ENCODE data around the gene ZBTB7C. TPM values are rescaled to one million over a fixed set of nuclear protein-coding genes. Genes with fewer than 3 reads are reported as not detected.
A peak's percentile ranks its signal among the peaks of the same experiment; 100 is the strongest.

The ZBTB7C gene
- total RNA-seq, 6 donors from 2014 or later: 6.1 to 18.1 (median 12.2) TPM

- Histone ChIP-seq H3K27ac (no peak overlapping the region), H3K4me3 (no peak overlapping the region), H3K9me3 (no peaks in the 10 kb centered on the region), H3K4me1 (no peaks in the 10 kb centered on the region), H3K36me3 (no peaks in the 10 kb centered on the region), H3K27me3 (no peaks in the 10 kb centered on the region)
- WGBS, 2 donors: 68 to 77% methylated on average over 13 to 15 of the region's 15 CpGs
- no peak for ATAC-seq (ENCODE audit: low FRiP score in 2 of 2)
- no peak for TF ChIP-seq EP300 (IDR thresholded peaks at IDR 0.05)
- TF ChIP-seq CTCF (IDR thresholded peaks at IDR 0.05): no peak
- no peak for TF ChIP-seq POLR2A (IDR thresholded peaks at IDR 0.05)
- TF ChIP-seq POLR2AphosphoS5 (IDR thresholded peaks at IDR 0.05): no peak
- no peak for DNase-seq
Measured at GRCh38 chr18:48355276-48356115, 53.7 kb downstream of the ZBTB7C start.

- no peak for ATAC-seq (ENCODE audit: low FRiP score in 2 of 2)
- 86 to 89% methylated on average over 4 of the region's 4 CpGs for WGBS, 2 donors
- no peaks in the 10 kb centered on the region for H3K4me1 ChIP-seq
- no peaks in the 10 kb centered on the region for H3K36me3 ChIP-seq
- no peak overlapping the region for H3K27ac ChIP-seq
- DNase-seq: peak in 1 of 2 donors; percentile 2
- no peaks in the 10 kb centered on the region for H3K27me3 ChIP-seq
- no peak overlapping the region for H3K4me3 ChIP-seq
- TF ChIP-seq CTCF (IDR thresholded peaks at IDR 0.05) (no peak), POLR2AphosphoS5 (IDR thresholded peaks at IDR 0.05) (no peak), POLR2A (IDR thresholded peaks at IDR 0.05) (no peak), EP300 (IDR thresholded peaks at IDR 0.05) (no peak)
- H3K9me3 ChIP-seq: no peaks in the 10 kb centered on the region
Measured at GRCh38 chr18:48354746-48355260, 54.4 kb downstream of the ZBTB7C start.

- TF ChIP-seq CTCF (IDR thresholded peaks at IDR 0.05) (no peak), EP300 (IDR thresholded peaks at IDR 0.05) (no peak), POLR2A (IDR thresholded peaks at IDR 0.05) (no peak), POLR2AphosphoS5 (IDR thresholded peaks at IDR 0.05) (no peak)
- DNase-seq: no peak
- ATAC-seq (ENCODE audit: low FRiP score in 2 of 2): no peak
- WGBS, 2 donors: 91 to 100% methylated on average over 2 to 4 of the region's 4 CpGs
- no peaks in the 10 kb centered on the region for H3K4me1 ChIP-seq
- H3K27ac ChIP-seq: no peak overlapping the region
- no peak overlapping the region for H3K4me3 ChIP-seq
- no peaks in the 10 kb centered on the region for H3K27me3 ChIP-seq
- no peaks in the 10 kb centered on the region for H3K36me3 ChIP-seq
- no peaks in the 10 kb centered on the region for H3K9me3 ChIP-seq
Measured at GRCh38 chr18:48352051-48352755, 57.0 kb downstream of the ZBTB7C start.

- no peak for TF ChIP-seq POLR2AphosphoS5 (IDR thresholded peaks at IDR 0.05)
- TF ChIP-seq CTCF (IDR thresholded peaks at IDR 0.05): no peak
- no peak for TF ChIP-seq POLR2A (IDR thresholded peaks at IDR 0.05)
- no peak for TF ChIP-seq EP300 (IDR thresholded peaks at IDR 0.05)
- DNase-seq (no peak), ATAC-seq (ENCODE audit: low FRiP score in 2 of 2) (no peak)
- WGBS, 2 donors: 52 to 58% methylated on average over 12 of the region's 12 CpGs
- no peaks in the 10 kb centered on the region for H3K27me3 ChIP-seq
- no peak overlapping the region for H3K4me3 ChIP-seq
- no peaks in the 10 kb centered on the region for H3K36me3 ChIP-seq
- no peak overlapping the region for H3K27ac ChIP-seq
- H3K4me1 ChIP-seq: no peaks in the 10 kb centered on the region
- no peaks in the 10 kb centered on the region for H3K9me3 ChIP-seq
Measured at GRCh38 chr18:48351216-48352050, 57.8 kb downstream of the ZBTB7C start.
